A673 (cell line): ENCODE results near the gene CORO7. TPM values are rescaled to one million over a fixed set of nuclear protein-coding genes. Genes with fewer than 3 reads are reported as not detected.

Experiments used
- BruUV-seq: library from RNA; stranded (reverse); fragments of 400-500 nt; replicated peaks from 2 replicates; lab custom pipeline; 2021; lab: Mats Ljungman, UMichigan
- CTCF ChIA-PET: fragments of 300-600 bp; sonication (Branson Sonifier 250); formaldehyde crosslinking; loops from one replicate; lab custom pipeline; 2022; ENCODE audit warnings: antibody characterized with exemption; lab: Charles Lee
- POLR2A ChIA-PET: fragments of 300-600 bp; sonication (Branson Sonifier 250); formaldehyde crosslinking; loops from one replicate; lab custom pipeline; 2022; ENCODE audit warnings: antibody characterized with exemption; ENCODE audit not compliant: low non-redundant PET; lab: Charles Lee
- DNase-seq: peaks from one replicate; pipeline ENCODE4 v3.0.0-alpha.2; 2015; ENCODE audit warnings: low spot score
- H3K27ac ChIP-seq: fragments of 200-600 bp; sonication (generic); 2 replicates; pipeline ENCODE4 v1.5.1; 2016; ENCODE audit warnings: mixed run types, low read depth, mild to moderate bottlenecking, mixed read lengths, antibody characterized with exemption, low read length; ENCODE audit not compliant: poor library complexity, severe bottlenecking
- H3K27me3 ChIP-seq: fragments of 200-600 bp; sonication (generic); replicated peaks from 2 replicates; pipeline ENCODE4 v1.6.1; 2017; ENCODE audit warnings: mixed run types, low read depth, mild to moderate bottlenecking, mixed read lengths, antibody characterized with exemption, low read length; ENCODE audit not compliant: insufficient read depth, poor library complexity
- H3K36me3 ChIP-seq: fragments of 200-600 bp; sonication (generic); 2 replicates; pipeline ENCODE4 v1.6.1; 2016; ENCODE audit warnings: mixed run types, mild to moderate bottlenecking, mixed read lengths, antibody characterized with exemption, low read length; ENCODE audit not compliant: insufficient read depth, poor library complexity, severe bottlenecking
- H3K4me1 ChIP-seq: fragments of 200-600 bp; sonication (generic); 2 replicates; pipeline ENCODE4 v1.6.1; 2017; ENCODE audit warnings: mixed run types, mild to moderate bottlenecking, mixed read lengths, antibody characterized with exemption, low read length; ENCODE audit not compliant: insufficient read depth, poor library complexity, severe bottlenecking
- H3K4me3 ChIP-seq: fragments of 200-600 bp; sonication (generic); 2 replicates; pipeline ENCODE4 v1.5.1; 2016; ENCODE audit warnings: low read depth, mixed run types, mild to moderate bottlenecking, mixed read lengths, low read length; ENCODE audit not compliant: poor library complexity, severe bottlenecking
- H3K9me3 ChIP-seq: fragments of 200-600 bp; sonication (generic); 2 replicates; pipeline ENCODE4 v1.6.1; 2016; ENCODE audit warnings: mixed run types, low read depth, mild to moderate bottlenecking, mixed read lengths, antibody characterized with exemption, low read length; ENCODE audit not compliant: poor library complexity, severe bottlenecking
- CTCF ChIP-seq: fragments of 300-800, 200-600 bp; sonication (generic); conservative IDR thresholded peaks from 2 replicates; pipeline ENCODE4 v1.5.1; 2017; ENCODE audit warnings: low read depth, mild to moderate bottlenecking, antibody characterized with exemption, low read length, moderate library complexity, mixed read lengths
- EZH2 ChIP-seq: fragments of 200-600 bp; sonication (generic); IDR thresholded peaks from 2 replicates; pipeline ENCODE4 v1.6.1; 2017; ENCODE audit warnings: borderline replicate concordance, low read depth, mild to moderate bottlenecking, mixed read lengths, antibody characterized with exemption, low read length; ENCODE audit not compliant: poor library complexity, severe bottlenecking
- intact Hi-C: fragments of 100-400 bp; cut with micrococcal nuclease; formaldehyde crosslinking; loops from one replicate; pipeline ENCODE4 v1.10.0; 2022; ENCODE audit not compliant: unreplicated experiment
- total RNA-seq: library from RNA; stranded (reverse); gene quantifications from 2 replicates; pipeline ENCODE4 v1.2.3, GENCODE V29; 2021

Gene CORO7
- total RNA-seq, 1 experiment from 2014 or later = 24.4 TPM

GRCh38 chr16:4349332-4349731, 67.1 kb downstream of the CORO7 start:
- intact Hi-C loops = no loop called here
- H3K9me3 ChIP-seq = no peaks in the 10 kb centered on the region
- no peak overlapping the region for H3K4me3 ChIP-seq
- CTCF ChIA-PET = no interaction called here
- H3K4me1 ChIP-seq = peaks cover 4% of the 10 kb centered on the region
- TF ChIP-seq EZH2 (no peak), CTCF (no peak)
- no peaks in the 10 kb centered on the region for H3K27me3 ChIP-seq
- DNase-seq = no peak
- BruUV-seq = no TSS peak
- H3K36me3 ChIP-seq = peaks cover 6% of the 10 kb centered on the region
- POLR2A ChIA-PET = no interaction called here
- no peak overlapping the region for H3K27ac ChIP-seq

GRCh38 chr16:4347765-4348509, 68.5 kb downstream of the CORO7 start:
- BruUV-seq = TSS peak; percentile 8
- Histone ChIP-seq H3K9me3 (no peaks in the 10 kb centered on the region), H3K4me3 (no peak overlapping the region), H3K27me3 (no peaks in the 10 kb centered on the region), H3K27ac (no peak overlapping the region), H3K4me1 (peaks cover 4% of the 10 kb centered on the region), H3K36me3 (peaks cover 9% of the 10 kb centered on the region)
- no peak for DNase-seq
- intact Hi-C loops = no loop called here
- CTCF ChIA-PET = no interaction called here
- POLR2A ChIA-PET = interaction anchor here (0.6 kb wide), 1 partner anchor 20 kb away, joined by 7 read pairs; no protein-coding TSS in a partner anchor
- no peak for TF ChIP-seq EZH2
- TF ChIP-seq CTCF = no peak

GRCh38 chr16:4347010-4347409, 69.4 kb downstream of the CORO7 start:
- no peak for TF ChIP-seq EZH2
- TF ChIP-seq CTCF = no peak
- POLR2A ChIA-PET = no interaction called here
- CTCF ChIA-PET = no interaction called here

More at GRCh38 chr16:4347010-4347409, 69.4 kb downstream of the CORO7 start:
- Histone ChIP-seq H3K36me3 (peaks cover 9% of the 10 kb centered on the region), H3K27me3 (no peaks in the 10 kb centered on the region), H3K27ac (no peak overlapping the region), H3K4me1 (peaks cover 4% of the 10 kb centered on the region), H3K4me3 (no peak overlapping the region), H3K9me3 (no peaks in the 10 kb centered on the region)
- DNase-seq = no peak
- intact Hi-C loops = no loop called here
- BruUV-seq = no TSS peak
